Tibial nerve (tissue), 4 donors: ENCODE data around the gene ZNF407. TPM values are rescaled to one million over a fixed set of nuclear protein-coding genes. Genes with fewer than 3 reads are reported as not detected.

Experiments
- DNase-seq, 2 donors: peaks; one replicate each; pipeline ENCODE4 v3.0.0-alpha.2; 2019; ENCODE audit warnings: low spot score in 2 of 2
- H3K27ac ChIP-seq, 4 donors: fragments of 200-600 bp; sonication (generic) in 3 of 4; one replicate each; pipeline ENCODE4 v1.5.1; 2017 to 2019; ENCODE audit warnings: mild to moderate bottlenecking in 1 of 4
- H3K27me3 ChIP-seq, 2 donors: fragments of 200-600 bp; sonication (generic) in 1 of 2; one replicate each; pipeline versions ENCODE4 v1.5.1 to v1.6.0; 2017 to 2019
- H3K36me3 ChIP-seq, 3 donors: fragments of 200-600 bp; sonication (generic); one replicate each; pipeline ENCODE4 v1.5.1; 2018 to 2019
- H3K4me1 ChIP-seq, 4 donors: fragments of 200-600 bp; sonication (generic) in 3 of 4; one replicate each; pipeline ENCODE4 v1.5.1; 2017 to 2019
- H3K4me3 ChIP-seq, 4 donors: fragments of 200-600 bp; sonication (generic) in 3 of 4; one replicate each; pipeline ENCODE4 v1.5.1; 2017 to 2019; ENCODE audit warnings: mild to moderate bottlenecking in 1 of 4, moderate library complexity in 1 of 4
- H3K9me3 ChIP-seq, 4 donors: fragments of 200-600 bp; sonication (generic) in 3 of 4; one replicate each; pipeline ENCODE4 v1.5.1; 2017 to 2019
- EP300 ChIP-seq, 2 donors: sonication (generic); formaldehyde crosslinking; IDR thresholded peaks; one replicate each; pipeline ENCODE4 v1.6.1; 2017; ENCODE audit warnings: antibody characterized with exemption in 2 of 2, mild to moderate bottlenecking in 1 of 2
- POLR2A ChIP-seq, 2 donors: fragments of 450-650 bp; IDR thresholded peaks; one replicate each; pipeline ENCODE4 v1.6.1; 2017; ENCODE audit warnings: antibody characterized with exemption in 2 of 2, mild to moderate bottlenecking in 2 of 2, moderate library complexity in 2 of 2
- WGBS, 2 donors: methylation state at CpG; one replicate each; pipeline ENCODE4 v1.1.5; 2018; 5-methylcytosine and 5-hydroxymethylcytosine counted together
- total RNA-seq, 4 donors: library from RNA; depleted of rRNA; stranded (reverse); fragments of >200 nt; gene quantifications; one replicate each; pipeline ENCODE4 v1.1.0, GENCODE V29; 2016
- TF ChIP-seq, protein P1 (sequence below), 5 experiments: fragments of 200-600 bp in 3 of 5; fragments of 450-650 bp in 2 of 5; sonication (generic) in 3 of 5; IDR thresholded peaks; one replicate each; pipeline ENCODE4 v1.5.1; 2016 to 2019; ENCODE audit warnings: antibody characterized with exemption in 5 of 5, mild to moderate bottlenecking in 3 of 5, moderate library complexity in 2 of 5

ZNF407 gene
- total RNA-seq, 4 donors from 2014 or later: 18.6 to 22.8 (median 19.6) TPM

DNA sequence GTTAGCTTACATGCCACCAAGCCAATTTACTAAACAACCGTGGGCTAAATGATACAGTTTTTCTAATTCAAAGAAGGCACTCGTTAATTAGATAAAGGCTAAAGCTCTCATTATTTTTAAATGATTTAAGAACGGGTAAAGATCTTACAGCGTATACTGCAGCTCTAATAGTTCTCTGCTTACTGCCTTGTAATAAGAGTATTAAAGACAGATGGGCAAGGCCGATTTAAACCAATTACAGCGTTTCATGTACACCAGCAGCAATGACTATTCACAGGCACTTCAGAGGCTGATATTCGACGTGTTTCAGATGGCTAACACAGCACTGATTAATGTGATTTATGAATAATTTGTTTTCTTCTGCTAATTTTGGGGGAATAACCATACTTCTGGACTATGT, 259.3 kb downstream of the ZNF407 start:
- no peak for DNase-seq

GRCh38 chr18:74857901-74858300, 260.2 kb downstream of the ZNF407 start:
- no peak overlapping the region for H3K4me3 ChIP-seq
- H3K9me3 ChIP-seq: no peaks in the 10 kb centered on the region
- H3K27ac ChIP-seq: no peak overlapping the region
- WGBS, 2 donors: 91 to 96% methylated on average over 1 of the region's 1 CpG
- H3K27me3 ChIP-seq: no peaks in the 10 kb centered on the region
- H3K4me1 ChIP-seq: no peaks in the 10 kb centered on the region
- no peaks in the 10 kb centered on the region for H3K36me3 ChIP-seq
- DNase-seq: no peak
- TF ChIP-seq, protein P1, sequence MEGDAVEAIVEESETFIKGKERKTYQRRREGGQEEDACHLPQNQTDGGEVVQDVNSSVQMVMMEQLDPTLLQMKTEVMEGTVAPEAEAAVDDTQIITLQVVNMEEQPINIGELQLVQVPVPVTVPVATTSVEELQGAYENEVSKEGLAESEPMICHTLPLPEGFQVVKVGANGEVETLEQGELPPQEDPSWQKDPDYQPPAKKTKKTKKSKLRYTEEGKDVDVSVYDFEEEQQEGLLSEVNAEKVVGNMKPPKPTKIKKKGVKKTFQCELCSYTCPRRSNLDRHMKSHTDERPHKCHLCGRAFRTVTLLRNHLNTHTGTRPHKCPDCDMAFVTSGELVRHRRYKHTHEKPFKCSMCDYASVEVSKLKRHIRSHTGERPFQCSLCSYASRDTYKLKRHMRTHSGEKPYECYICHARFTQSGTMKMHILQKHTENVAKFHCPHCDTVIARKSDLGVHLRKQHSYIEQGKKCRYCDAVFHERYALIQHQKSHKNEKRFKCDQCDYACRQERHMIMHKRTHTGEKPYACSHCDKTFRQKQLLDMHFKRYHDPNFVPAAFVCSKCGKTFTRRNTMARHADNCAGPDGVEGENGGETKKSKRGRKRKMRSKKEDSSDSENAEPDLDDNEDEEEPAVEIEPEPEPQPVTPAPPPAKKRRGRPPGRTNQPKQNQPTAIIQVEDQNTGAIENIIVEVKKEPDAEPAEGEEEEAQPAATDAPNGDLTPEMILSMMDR (IDR thresholded peaks at IDR 0.05): no peak
- no peak for TF ChIP-seq EP300 (IDR thresholded peaks at IDR 0.05)
- no peak for TF ChIP-seq POLR2A (IDR thresholded peaks at IDR 0.05)

More for the DNA sequence above, 259.3 kb downstream of the ZNF407 start:
- Histone ChIP-seq H3K27ac (no peak overlapping the region), H3K4me3 (no peak overlapping the region), H3K9me3 (no peaks in the 10 kb centered on the region), H3K4me1 (no peaks in the 10 kb centered on the region), H3K36me3 (no peaks in the 10 kb centered on the region), H3K27me3 (no peaks in the 10 kb centered on the region)
- TF ChIP-seq EP300 (IDR thresholded peaks at IDR 0.05): no peak
- TF ChIP-seq, protein P1 (IDR thresholded peaks at IDR 0.05): no peak
- TF ChIP-seq POLR2A (IDR thresholded peaks at IDR 0.05): no peak
- WGBS, 2 donors: 67 to 69% methylated on average over 8 of the region's 8 CpGs

GRCh38 chr18:74861154-74861553, 263.5 kb downstream of the ZNF407 start:
- Histone ChIP-seq H3K27ac (no peak overlapping the region), H3K9me3 (no peaks in the 10 kb centered on the region), H3K36me3 (no peaks in the 10 kb centered on the region), H3K4me3 (no peak overlapping the region), H3K27me3 (no peaks in the 10 kb centered on the region), H3K4me1 (no peaks in the 10 kb centered on the region)
- 70 to 76% methylated on average over 4 of the region's 4 CpGs for WGBS, 2 donors
- DNase-seq: no peak
- TF ChIP-seq, protein P1 (IDR thresholded peaks at IDR 0.05): no peak

DNA sequence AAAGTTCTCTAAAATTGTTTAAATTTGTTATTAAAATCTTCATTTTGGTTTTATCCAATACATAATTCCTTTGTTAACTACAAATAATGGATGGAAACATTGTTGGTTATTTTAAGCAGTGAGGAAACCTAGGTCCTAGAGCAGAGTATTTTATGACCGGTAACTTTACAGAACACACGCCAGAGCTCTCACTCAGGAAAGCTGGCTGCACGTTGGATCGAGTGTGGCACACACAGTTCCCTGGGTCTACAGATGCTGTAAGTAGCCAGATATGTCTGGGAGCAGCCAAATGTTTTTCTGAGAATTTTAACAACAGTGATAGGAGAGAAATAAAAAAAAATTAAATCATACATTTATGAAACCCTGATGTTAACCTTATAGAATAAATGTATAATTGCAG, 264.4 kb downstream of the ZNF407 start:
- no peak overlapping the region for H3K27ac ChIP-seq
- no peaks in the 10 kb centered on the region for H3K4me1 ChIP-seq
- no peaks in the 10 kb centered on the region for H3K36me3 ChIP-seq
- WGBS, 2 donors: 81 to 90% methylated on average over 4 of the region's 4 CpGs
- TF ChIP-seq EP300 (IDR thresholded peaks at IDR 0.05) (no peak), POLR2A (IDR thresholded peaks at IDR 0.05) (no peak)
- TF ChIP-seq, protein P1 (IDR thresholded peaks at IDR 0.05): no peak
- DNase-seq: no peak
- H3K4me3 ChIP-seq: no peak overlapping the region
- H3K27me3 ChIP-seq: no peaks in the 10 kb centered on the region
- no peaks in the 10 kb centered on the region for H3K9me3 ChIP-seq

- no peaks in the 10 kb centered on the region for H3K27me3 ChIP-seq
- DNase-seq: no peak
- TF ChIP-seq, protein P1 (IDR thresholded peaks at IDR 0.05): no peak
- TF ChIP-seq EP300 (IDR thresholded peaks at IDR 0.05): no peak
- no peak for TF ChIP-seq POLR2A (IDR thresholded peaks at IDR 0.05)
- no peak overlapping the region for H3K4me3 ChIP-seq
- no peaks in the 10 kb centered on the region for H3K9me3 ChIP-seq
- no peak overlapping the region for H3K27ac ChIP-seq
- 95 to 96% methylated on average over 3 of the region's 3 CpGs for WGBS, 2 donors
- peaks cover 0 to 11% (median 0%) of the 10 kb centered on the region in 4 donors for H3K4me1 ChIP-seq
- no peaks in the 10 kb centered on the region for H3K36me3 ChIP-seq
Measured at GRCh38 chr18:74866577-74866976, 268.9 kb downstream of the ZNF407 start.
